Measurements from ENCODE around the gene SLC36A1.

DNA sequence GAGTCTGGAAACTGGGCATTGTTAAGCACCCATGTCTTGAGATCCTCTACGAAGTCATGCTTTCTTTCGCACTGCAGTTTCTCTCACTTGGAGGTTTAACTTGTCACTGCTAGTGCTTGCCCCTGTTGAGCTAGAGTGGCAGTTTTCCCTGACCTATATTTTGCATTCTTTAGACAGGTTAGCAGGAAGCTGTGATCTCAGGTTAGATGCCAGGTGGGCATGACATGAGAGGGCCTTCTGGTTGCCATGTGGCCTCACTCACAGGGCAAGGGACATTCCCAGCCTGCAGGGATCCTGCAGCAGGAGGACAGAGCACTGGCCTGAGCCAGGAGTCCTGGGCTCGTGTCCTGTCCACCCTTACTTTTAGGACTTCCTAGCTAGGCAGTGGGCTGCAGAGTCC lies 28.6 kb downstream of the SLC36A1 start:
- TF ChIP-seq, protein P1, sequence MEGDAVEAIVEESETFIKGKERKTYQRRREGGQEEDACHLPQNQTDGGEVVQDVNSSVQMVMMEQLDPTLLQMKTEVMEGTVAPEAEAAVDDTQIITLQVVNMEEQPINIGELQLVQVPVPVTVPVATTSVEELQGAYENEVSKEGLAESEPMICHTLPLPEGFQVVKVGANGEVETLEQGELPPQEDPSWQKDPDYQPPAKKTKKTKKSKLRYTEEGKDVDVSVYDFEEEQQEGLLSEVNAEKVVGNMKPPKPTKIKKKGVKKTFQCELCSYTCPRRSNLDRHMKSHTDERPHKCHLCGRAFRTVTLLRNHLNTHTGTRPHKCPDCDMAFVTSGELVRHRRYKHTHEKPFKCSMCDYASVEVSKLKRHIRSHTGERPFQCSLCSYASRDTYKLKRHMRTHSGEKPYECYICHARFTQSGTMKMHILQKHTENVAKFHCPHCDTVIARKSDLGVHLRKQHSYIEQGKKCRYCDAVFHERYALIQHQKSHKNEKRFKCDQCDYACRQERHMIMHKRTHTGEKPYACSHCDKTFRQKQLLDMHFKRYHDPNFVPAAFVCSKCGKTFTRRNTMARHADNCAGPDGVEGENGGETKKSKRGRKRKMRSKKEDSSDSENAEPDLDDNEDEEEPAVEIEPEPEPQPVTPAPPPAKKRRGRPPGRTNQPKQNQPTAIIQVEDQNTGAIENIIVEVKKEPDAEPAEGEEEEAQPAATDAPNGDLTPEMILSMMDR (IDR thresholded peaks at IDR 0.05; ENCODE audit: low read depth, low read length, poor library complexity, severe bottlenecking) = no peak
- no peak for TF ChIP-seq EZH2phosphoT487 (IDR thresholded peaks at IDR 0.05; ENCODE audit: borderline replicate concordance, low read length)
